Measurements from ENCODE around the gene NSL1.

NSL1 gene

DNA sequence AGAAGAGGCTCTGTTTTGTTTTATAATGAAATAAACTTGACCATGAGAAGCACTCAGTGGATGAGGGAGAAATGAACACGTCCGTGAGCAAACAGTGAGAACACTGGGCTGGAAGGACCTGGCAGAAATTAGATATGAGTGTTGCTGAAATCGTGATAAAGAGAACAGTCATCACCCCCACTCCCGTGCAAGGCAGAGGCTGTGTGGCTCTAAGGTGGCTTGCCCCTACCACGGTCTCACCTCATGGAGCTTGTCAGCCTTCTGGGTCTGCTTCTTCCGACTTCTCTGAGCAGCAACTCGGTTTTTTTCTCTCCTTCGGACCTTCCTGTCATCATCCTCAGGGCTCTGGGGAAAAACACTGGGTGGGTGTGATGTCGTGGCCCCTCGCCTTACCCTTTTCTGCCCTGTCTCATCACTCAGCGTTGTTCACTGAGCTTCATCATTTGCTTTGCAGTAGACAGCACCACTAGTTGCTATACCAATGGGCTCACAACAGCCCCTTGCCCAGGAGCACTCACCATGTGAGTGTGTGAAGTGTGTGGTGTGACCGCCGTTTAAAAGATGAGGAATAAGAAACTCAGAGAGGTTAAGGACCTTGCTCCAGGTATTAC lies 94.8 kb downstream of the NSL1 start:
- TF ChIP-seq, protein P1, sequence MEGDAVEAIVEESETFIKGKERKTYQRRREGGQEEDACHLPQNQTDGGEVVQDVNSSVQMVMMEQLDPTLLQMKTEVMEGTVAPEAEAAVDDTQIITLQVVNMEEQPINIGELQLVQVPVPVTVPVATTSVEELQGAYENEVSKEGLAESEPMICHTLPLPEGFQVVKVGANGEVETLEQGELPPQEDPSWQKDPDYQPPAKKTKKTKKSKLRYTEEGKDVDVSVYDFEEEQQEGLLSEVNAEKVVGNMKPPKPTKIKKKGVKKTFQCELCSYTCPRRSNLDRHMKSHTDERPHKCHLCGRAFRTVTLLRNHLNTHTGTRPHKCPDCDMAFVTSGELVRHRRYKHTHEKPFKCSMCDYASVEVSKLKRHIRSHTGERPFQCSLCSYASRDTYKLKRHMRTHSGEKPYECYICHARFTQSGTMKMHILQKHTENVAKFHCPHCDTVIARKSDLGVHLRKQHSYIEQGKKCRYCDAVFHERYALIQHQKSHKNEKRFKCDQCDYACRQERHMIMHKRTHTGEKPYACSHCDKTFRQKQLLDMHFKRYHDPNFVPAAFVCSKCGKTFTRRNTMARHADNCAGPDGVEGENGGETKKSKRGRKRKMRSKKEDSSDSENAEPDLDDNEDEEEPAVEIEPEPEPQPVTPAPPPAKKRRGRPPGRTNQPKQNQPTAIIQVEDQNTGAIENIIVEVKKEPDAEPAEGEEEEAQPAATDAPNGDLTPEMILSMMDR (IDR thresholded peaks at IDR 0.05; ENCODE audit: control insufficient read depth, insufficient read depth, low read depth, low read length, missing control alignments), result no peak
- DNase-seq (ENCODE audit: low read depth), result no peak
- no peak overlapping the region for H3K4me3 ChIP-seq (ENCODE audit: control insufficient read depth, low read depth, low read length)

DNA sequence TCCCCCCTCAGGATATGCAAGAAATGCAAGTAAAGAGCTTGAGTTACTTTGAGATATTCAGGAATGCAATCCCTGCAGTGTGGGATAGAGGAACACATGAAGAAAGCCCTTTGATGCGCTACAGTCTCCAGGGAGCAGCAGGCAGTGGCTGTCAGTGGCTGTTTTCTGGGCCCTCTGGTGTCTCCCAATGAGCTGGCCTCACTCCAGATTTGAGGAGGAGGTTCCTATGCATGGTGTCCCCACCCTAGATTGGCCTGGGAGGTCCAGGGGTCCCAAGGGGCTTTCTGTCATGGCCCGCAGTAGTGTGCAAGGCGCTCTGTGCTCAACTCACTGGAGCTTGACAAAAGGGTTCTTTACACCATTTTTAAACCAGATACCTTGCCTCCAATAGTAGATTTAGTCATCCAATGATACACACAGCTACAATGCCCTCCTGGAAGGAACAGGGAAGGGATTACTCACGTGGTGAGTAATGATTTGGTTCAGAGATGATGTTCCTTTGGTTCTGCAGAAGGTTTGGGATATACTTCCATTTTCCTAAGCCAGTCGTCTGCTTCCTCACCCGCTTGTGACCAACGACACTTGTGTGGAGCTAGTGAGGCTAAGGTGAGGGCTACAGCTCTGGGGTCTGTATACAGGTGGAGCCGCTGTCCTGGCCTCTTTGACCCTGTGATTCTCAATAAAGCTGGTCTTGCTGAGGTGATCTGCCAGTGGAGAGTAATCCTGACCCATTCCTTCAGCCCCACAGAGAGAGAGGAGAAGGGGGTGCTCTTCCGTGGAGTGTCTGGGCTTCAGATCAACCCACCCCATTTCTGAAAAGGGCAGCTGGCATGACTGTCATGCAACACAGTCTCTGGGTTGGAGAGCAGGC lies 98.6 kb downstream of the NSL1 start:
- DNase-seq (ENCODE audit: low read depth), result no peak
- no peak overlapping the region for H3K4me3 ChIP-seq (ENCODE audit: control insufficient read depth, low read depth, low read length)
- TF ChIP-seq, protein P1 (IDR thresholded peaks at IDR 0.05; ENCODE audit: control insufficient read depth, insufficient read depth, low read depth, low read length, missing control alignments), result no peak

GRCh38 chr1:212691561-212692071 lies 100.0 kb downstream of the NSL1 start:
- no peak for DNase-seq (ENCODE audit: low read depth)
- TF ChIP-seq, protein P1 (IDR thresholded peaks at IDR 0.05; ENCODE audit: control insufficient read depth, insufficient read depth, low read depth, low read length, missing control alignments), result no peak
- no peak overlapping the region for H3K4me3 ChIP-seq (ENCODE audit: control insufficient read depth, low read depth, low read length)

DNA sequence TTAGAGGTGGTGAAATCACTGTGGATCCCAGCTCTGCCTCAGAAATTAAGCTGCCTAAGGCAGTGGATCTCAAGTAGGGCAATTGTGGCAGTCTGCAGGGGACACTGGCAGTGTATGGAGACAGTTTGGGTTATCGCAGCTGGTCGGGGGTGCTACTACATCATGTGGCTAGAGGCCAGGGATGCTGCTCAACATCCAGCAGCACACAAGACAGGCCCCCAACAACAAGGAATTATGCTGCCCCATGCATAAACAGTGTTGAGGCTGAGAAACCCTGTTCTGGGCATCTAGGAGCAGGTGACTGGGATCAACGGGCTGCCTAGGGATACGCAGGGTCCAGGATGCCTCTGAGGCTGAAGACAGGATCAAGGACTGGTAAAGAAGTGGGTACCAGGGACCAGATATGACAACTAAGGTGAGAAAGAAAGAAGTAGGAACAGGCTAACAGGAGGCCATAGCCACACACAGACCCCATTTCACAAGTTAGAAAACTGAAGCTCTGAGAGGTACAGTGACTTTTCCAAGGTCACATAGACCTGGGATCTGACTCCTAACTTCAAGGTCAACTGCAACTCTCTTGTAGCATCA lies 100.7 kb downstream of the NSL1 start:
- TF ChIP-seq, protein P1 (IDR thresholded peaks at IDR 0.05; ENCODE audit: control insufficient read depth, insufficient read depth, low read depth, low read length, missing control alignments), result no peak
- no peak for DNase-seq (ENCODE audit: low read depth)
- H3K4me3 ChIP-seq (ENCODE audit: control insufficient read depth, low read depth, low read length), result no peak overlapping the region

GRCh38 chr1:212689758-212690529 lies 101.6 kb downstream of the NSL1 start:
- TF ChIP-seq, protein P1 (IDR thresholded peaks at IDR 0.05; ENCODE audit: control insufficient read depth, insufficient read depth, low read depth, low read length, missing control alignments), result no peak
- no peak overlapping the region for H3K4me3 ChIP-seq (ENCODE audit: control insufficient read depth, low read depth, low read length)

GRCh38 chr1:212689196-212689725 lies 102.3 kb downstream of the NSL1 start:
- TF ChIP-seq, protein P1 (IDR thresholded peaks at IDR 0.05; ENCODE audit: control insufficient read depth, insufficient read depth, low read depth, low read length, missing control alignments), result no peak
- DNase-seq (ENCODE audit: low read depth), result no peak
- H3K4me3 ChIP-seq (ENCODE audit: control insufficient read depth, low read depth, low read length), result no peak overlapping the region

More at GRCh38 chr1:212689758-212690529, 101.6 kb downstream of the NSL1 start:
- DNase-seq (ENCODE audit: low read depth), result no peak
